Measurements from ENCODE around the gene GRB2. TPM values are rescaled to one million over a fixed set of nuclear protein-coding genes. Genes with fewer than 3 reads are reported as not detected.

GRB2 gene
- total RNA-seq, 1 donor: 98.0 TPM

- no peak overlapping the region for H3K4me3 ChIP-seq (ENCODE audit: low read depth, low read length)
- peak; percentile 67 for DNase-seq (ENCODE audit: low read depth)
- no peak for TF ChIP-seq CTCF (IDR thresholded peaks at IDR 0.05; ENCODE audit: insufficient read depth, low read depth, low read length)
Observed at GRCh38 chr17:75428543-75429469, 23.3 kb upstream of the GRB2 start.

GRCh38 chr17:75418531-75418930 lies 13.1 kb upstream of the GRB2 start:
- no peak for TF ChIP-seq CTCF (IDR thresholded peaks at IDR 0.05; ENCODE audit: insufficient read depth, low read depth, low read length)
- H3K4me3 ChIP-seq (ENCODE audit: low read depth, low read length): no peak overlapping the region
- no peak for DNase-seq (ENCODE audit: low read depth)

- DNase-seq (ENCODE audit: low read depth): no peak
- TF ChIP-seq CTCF (IDR thresholded peaks at IDR 0.05; ENCODE audit: insufficient read depth, low read depth, low read length): no peak
- H3K4me3 ChIP-seq (ENCODE audit: low read depth, low read length): no peak overlapping the region
Observed at GRCh38 chr17:75417054-75417580, 11.6 kb upstream of the GRB2 start.

GRCh38 chr17:75416006-75416405 lies 10.5 kb upstream of the GRB2 start:
- DNase-seq (ENCODE audit: low read depth): no peak
- no peak overlapping the region for H3K4me3 ChIP-seq (ENCODE audit: low read depth, low read length)
- TF ChIP-seq CTCF (IDR thresholded peaks at IDR 0.05; ENCODE audit: insufficient read depth, low read depth, low read length): no peak

GRCh38 chr17:75414488-75414887 lies 9.0 kb upstream of the GRB2 start:
- H3K4me3 ChIP-seq (ENCODE audit: low read depth, low read length): no peak overlapping the region
- TF ChIP-seq CTCF (IDR thresholded peaks at IDR 0.05; ENCODE audit: insufficient read depth, low read depth, low read length): no peak
- no peak for DNase-seq (ENCODE audit: low read depth)

- H3K4me3 ChIP-seq (ENCODE audit: low read depth, low read length): no peak overlapping the region
- TF ChIP-seq CTCF (IDR thresholded peaks at IDR 0.05; ENCODE audit: insufficient read depth, low read depth, low read length): peak; percentile 83
- DNase-seq (ENCODE audit: low read depth): peak; percentile 76
Observed at GRCh38 chr17:75412455-75413317, 7.2 kb upstream of the GRB2 start.
